ENCODE results near the gene RPAP3. TPM values are rescaled to one million over a fixed set of nuclear protein-coding genes. Genes with fewer than 3 reads are reported as not detected.

RPAP3 gene
- polyA plus RNA-seq, 1 donor (not counting 4 experiments of a cell fraction or from before 2014, with no cell fraction given), result 22.9 TPM

- Histone ChIP-seq H3K9ac (ENCODE audit: control insufficient read depth, extremely low read depth, insufficient read depth, low read length) (no peak overlapping the region), H3K9me3 (ENCODE audit: control insufficient read depth, low read depth, low read length) (no peaks in the 10 kb centered on the region), H3K4me3 (ENCODE audit: control insufficient read depth in 2 of 3, extremely low read depth in 1 of 3, insufficient read depth in 2 of 3, low read depth in 1 of 3, low read length in 3 of 3) (no peak overlapping the region), H3K27me3 (ENCODE audit: control insufficient read depth, extremely low read depth, insufficient read depth, low read length) (no peaks in the 10 kb centered on the region), H3K27ac (ENCODE audit: control insufficient read depth, insufficient read depth, low read length) (no peak overlapping the region), H2AFZ (ENCODE audit: control insufficient read depth, low read length) (no peak overlapping the region), H3K36me3 (ENCODE audit: control insufficient read depth in 2 of 2, extremely low read depth in 1 of 2, insufficient read depth in 2 of 2, low read length in 2 of 2) (peaks cover 2 to 5% of the 10 kb centered on the region in 2 experiments), H3K4me2 (ENCODE audit: control insufficient read depth, extremely low read depth, insufficient read depth, low read depth, low read length) (no peak overlapping the region), H3K79me2 (ENCODE audit: control insufficient read depth, insufficient read depth, low read length) (no peaks in the 10 kb centered on the region), H4K20me1 (ENCODE audit: control insufficient read depth, extremely low read depth, insufficient read depth, low read length) (no peaks in the 10 kb centered on the region), H3K9me1 (ENCODE audit: control insufficient read depth, extremely low read depth, insufficient read depth, low read length) (no peaks in the 10 kb centered on the region), H3K4me1 (ENCODE audit: control insufficient read depth, extremely low read depth, insufficient read depth, low read length) (peaks cover 13% of the 10 kb centered on the region)
- FAIRE-seq (no peak), DNase-seq (ENCODE audit: low read depth, low spot score) (no peak)
- TF ChIP-seq CTCF (optimal IDR thresholded peaks at IDR 0.05 in 1 of 3, IDR thresholded peaks at IDR 0.05 in 1 of 3, conservative IDR thresholded peaks at IDR 0.05 in 1 of 3; ENCODE audit: extremely low read depth in 1 of 3, insufficient read depth in 2 of 3, low read length in 3 of 3) (no peak), EZH2 (IDR thresholded peaks at IDR 0.05; ENCODE audit: low read length) (no peak)
- dilution Hi-C loops (cut with MboI; ENCODE audit: extremely low pct_ligation_motif_present, low sequenced_read_pairs), result no loop called here
Observed at GRCh38 chr12:47739979-47740378, 34.1 kb upstream of the RPAP3 start.

- H3K9ac ChIP-seq (ENCODE audit: control insufficient read depth, extremely low read depth, insufficient read depth, low read length), result no peak overlapping the region
- no peaks in the 10 kb centered on the region for H3K27me3 ChIP-seq (ENCODE audit: control insufficient read depth, extremely low read depth, insufficient read depth, low read length)
- H3K27ac ChIP-seq (ENCODE audit: control insufficient read depth, insufficient read depth, low read length), result no peak overlapping the region
- peaks cover 0 to 5% of the 10 kb centered on the region in 2 experiments for H3K36me3 ChIP-seq (ENCODE audit: control insufficient read depth in 2 of 2, extremely low read depth in 1 of 2, insufficient read depth in 2 of 2, low read length in 2 of 2)
- dilution Hi-C loops (cut with MboI; ENCODE audit: extremely low pct_ligation_motif_present, low sequenced_read_pairs), result no loop called here
- H3K9me1 ChIP-seq (ENCODE audit: control insufficient read depth, extremely low read depth, insufficient read depth, low read length), result no peaks in the 10 kb centered on the region
- H3K4me1 ChIP-seq (ENCODE audit: control insufficient read depth, extremely low read depth, insufficient read depth, low read length), result peaks cover 9% of the 10 kb centered on the region
- no peak for TF ChIP-seq EZH2 (IDR thresholded peaks at IDR 0.05; ENCODE audit: low read length)
- TF ChIP-seq CTCF (optimal IDR thresholded peaks at IDR 0.05 in 1 of 3, IDR thresholded peaks at IDR 0.05 in 1 of 3, conservative IDR thresholded peaks at IDR 0.05 in 1 of 3; ENCODE audit: extremely low read depth in 1 of 3, insufficient read depth in 2 of 3, low read length in 3 of 3), result no peak
- no peak overlapping the region for H3K4me3 ChIP-seq (ENCODE audit: control insufficient read depth in 2 of 3, extremely low read depth in 1 of 3, insufficient read depth in 2 of 3, low read depth in 1 of 3, low read length in 3 of 3)
- DNase-seq (ENCODE audit: low read depth, low spot score), result no peak
- no peaks in the 10 kb centered on the region for H3K79me2 ChIP-seq (ENCODE audit: control insufficient read depth, insufficient read depth, low read length)
- no peak overlapping the region for H3K4me2 ChIP-seq (ENCODE audit: control insufficient read depth, extremely low read depth, insufficient read depth, low read depth, low read length)
- no peak for FAIRE-seq
- H4K20me1 ChIP-seq (ENCODE audit: control insufficient read depth, extremely low read depth, insufficient read depth, low read length), result no peaks in the 10 kb centered on the region
- H2AFZ ChIP-seq (ENCODE audit: control insufficient read depth, low read length), result no peak overlapping the region
- no peaks in the 10 kb centered on the region for H3K9me3 ChIP-seq (ENCODE audit: control insufficient read depth, low read depth, low read length)
Observed at GRCh38 chr12:47739297-47739696, 33.5 kb upstream of the RPAP3 start.

All from keratinocyte (primary cell).